HG03457 (cell line): ENCODE results near the gene NFYB.
"Not testable (repeated sequence)": the region's sequence is repeated elsewhere in the genome, so short reads cannot be mapped to it uniquely, and the experiment has no call there.

ENCODE experiments used
- ATAC-seq: cut with Tn5 transposase; IDR thresholded peaks from one replicate; pipeline ENCODE4 v1.9.1; 2021; ENCODE audit warnings: moderate number of reproducible peaks; ENCODE audit not compliant: unreplicated experiment

The NFYB gene

GRCh38 chr12:104137902-104138796 lies at the start of gene NFYB:
Gene NFYB, minus strand, starts transcription at chr12:104138210. Its CDS starts 2,757 bp downstream, at chr12:104135453.
- ATAC-seq = peak; percentile 80

DNA sequence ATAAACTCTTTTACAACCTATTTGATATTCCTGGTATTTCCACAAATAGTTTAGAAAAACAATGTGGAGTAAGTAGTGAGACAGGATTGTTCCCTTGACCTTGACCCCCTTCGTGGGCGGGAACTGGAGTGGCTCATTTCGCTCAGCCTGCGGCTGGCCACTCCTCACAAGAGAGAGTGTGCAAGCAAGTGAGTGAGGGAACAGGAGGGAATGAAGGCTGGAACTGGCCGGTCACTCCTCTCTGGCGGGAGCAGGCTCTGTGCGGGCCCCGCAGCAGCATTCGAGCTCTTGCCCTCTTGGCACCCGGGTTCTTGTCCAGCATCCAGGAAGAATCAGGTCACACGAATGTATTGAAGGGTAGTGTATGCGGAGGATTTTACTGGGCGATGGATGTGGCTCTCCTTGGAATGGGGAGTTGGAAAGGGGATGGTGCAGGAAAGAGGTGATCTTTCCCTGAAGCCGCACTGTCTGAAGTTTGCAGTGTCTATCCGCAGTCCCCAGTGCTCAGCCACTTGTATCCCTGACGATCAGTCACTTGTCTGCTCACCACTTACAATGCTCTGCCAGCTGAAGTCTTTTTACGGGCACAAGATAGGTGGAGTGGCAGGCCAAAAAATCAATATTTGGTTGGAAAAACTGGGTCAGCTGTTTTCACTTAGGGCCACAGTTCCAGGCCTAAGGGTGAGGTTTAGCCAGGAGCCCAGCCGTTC lies 49.6 kb upstream of the NFYB start:
- ATAC-seq = no peak

DNA sequence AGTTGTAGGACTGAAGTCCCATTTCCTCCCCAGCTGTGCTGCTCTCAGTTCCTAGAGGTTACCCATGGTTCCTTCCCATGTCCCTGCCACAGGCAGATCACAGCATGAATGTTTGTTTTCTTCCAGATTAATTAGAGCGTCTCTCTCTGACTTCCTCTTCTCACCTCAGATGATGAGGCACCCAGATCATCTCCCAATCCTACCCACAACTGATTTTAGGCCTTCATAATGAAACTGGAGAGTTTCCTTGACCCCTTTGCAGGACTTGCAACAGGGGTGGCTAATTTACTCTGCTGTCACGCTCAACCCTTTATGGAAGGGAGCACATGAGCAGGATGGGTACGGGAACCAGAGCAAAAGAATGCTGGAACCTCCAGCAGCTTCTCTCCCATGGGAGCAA lies 45.4 kb upstream of the NFYB start:
- no peak for ATAC-seq

DNA sequence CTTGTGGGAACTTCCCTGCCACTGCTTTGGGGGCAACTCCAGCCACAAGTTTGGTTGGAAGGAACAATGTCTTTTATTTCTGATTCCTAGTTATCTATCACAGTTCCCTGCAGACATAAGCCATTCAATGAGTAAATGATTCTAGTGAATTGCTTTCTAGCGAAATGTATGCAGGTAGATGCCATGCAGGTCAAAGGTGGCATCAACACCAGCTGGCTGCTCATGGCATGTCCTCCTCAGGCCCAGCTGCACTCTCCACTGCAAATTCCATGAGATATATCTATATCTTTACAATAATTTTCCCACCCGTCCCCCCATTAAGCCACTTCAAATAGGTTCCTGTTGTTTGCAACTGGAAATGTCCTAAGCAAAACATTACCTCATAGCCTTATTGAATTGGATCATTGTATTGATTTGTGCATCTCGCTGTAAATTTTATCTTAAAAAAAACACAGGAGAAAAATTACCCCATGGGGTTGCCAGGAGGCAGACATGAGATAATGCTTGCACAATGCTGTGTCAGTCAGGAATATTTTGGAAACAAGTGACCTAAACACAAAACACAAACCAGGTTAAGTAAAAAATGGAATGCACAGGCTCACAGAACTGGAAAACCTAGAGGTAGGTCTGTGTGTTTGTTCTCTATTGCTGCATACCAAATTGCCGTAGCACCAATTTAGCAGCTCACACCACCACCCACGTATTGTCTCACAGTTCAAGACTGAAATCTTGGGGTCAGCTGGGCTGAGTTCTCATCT lies 44.8 kb upstream of the NFYB start:
- ATAC-seq = no peak

DNA sequence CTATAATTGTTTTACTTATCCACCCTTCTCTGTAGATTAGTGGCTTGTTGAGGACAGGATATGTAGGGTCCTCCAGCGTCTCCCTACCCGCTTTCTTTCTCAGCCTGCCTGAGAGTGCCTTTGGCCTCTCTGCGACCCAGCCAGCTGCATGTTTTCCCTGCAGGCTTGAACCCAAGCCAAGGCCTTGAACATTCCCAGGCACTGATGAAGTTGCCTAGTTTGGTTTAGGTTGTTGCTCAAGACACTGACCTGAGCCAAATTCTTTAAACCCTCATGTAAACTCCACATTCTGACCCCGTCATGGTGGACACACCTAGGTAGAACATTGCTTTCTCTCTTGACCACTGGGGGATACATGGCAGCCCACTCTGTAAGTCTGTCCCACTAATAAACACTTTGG lies 44.1 kb upstream of the NFYB start:
- no peak for ATAC-seq

DNA sequence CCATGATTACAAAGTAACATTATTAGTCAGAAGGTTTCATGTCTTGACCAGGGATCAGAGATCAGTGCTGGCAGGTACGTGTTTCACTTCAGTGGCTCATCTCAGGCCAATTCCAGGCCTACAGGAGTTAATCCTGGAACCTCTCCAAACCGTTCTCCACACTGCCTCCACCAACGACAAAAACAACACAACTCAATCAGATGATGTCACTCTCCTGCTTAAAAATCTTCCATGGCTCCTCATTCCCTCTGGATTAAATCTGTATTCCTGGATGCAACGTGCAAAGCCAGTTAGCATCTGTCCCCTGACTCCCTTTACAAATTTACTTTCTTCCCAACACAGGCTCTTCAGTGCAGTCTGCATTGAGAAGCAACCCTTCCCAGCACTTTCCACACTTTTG lies 43.3 kb upstream of the NFYB start:
- ATAC-seq = no peak

GRCh38 chr12:104180374-104180773 lies 42.4 kb upstream of the NFYB start:
- no peak for ATAC-seq

DNA sequence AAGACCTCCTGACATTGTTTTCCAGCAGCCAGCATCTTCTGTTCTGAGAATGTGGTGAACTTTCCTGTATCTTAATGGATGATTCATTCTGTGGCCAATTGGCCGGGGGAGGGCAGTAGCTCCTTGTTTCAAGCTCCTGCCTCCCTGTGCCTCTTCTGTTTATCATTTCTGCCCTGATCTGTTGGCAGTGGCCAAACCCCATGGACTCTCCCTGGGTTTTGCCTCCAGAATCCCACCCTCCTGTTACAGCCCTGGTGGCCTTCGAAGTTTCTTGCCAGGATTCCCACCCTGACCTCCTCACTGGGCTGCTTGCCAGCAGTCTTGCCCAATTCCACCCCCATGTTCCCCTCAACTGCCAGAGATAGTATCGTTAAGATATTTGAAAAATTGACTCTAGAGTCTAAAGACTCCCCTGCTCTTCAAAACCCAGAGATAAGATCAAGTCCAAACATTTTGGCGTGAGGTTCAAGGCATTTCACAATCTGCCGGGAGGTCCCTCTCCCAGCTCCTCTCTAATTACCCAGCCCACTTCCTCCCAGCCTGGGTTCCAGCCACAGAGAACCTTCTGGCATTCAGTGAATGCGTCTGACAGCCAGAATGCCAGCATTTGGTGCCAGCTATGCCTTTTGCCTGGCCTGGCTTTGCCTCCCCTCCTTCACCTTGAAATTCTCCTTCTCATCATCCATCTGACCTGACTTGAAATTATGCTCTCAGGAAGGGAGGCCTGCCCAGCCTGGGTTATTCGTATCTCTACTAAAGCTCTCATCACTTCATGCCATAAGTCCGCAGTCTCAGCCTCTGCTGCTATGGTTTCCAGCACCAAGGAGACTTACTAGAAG lies 39.9 kb upstream of the NFYB start:
- ATAC-seq = no peak

DNA sequence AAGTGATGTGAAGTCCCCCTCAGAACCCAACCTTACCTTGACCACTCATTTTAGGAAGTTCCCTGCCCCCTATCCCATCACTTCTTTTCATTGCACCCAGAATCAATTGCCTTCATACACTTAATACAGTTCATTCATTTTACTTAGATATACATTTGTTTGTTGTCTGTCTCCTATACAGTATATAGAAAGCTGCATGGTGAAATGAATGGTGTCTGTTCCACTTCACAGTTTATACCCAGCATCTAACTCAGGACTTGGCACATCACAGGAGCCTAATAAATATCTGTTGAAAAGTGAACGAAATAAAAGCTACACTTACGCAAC lies 39.3 kb upstream of the NFYB start:
- ATAC-seq = no peak

DNA sequence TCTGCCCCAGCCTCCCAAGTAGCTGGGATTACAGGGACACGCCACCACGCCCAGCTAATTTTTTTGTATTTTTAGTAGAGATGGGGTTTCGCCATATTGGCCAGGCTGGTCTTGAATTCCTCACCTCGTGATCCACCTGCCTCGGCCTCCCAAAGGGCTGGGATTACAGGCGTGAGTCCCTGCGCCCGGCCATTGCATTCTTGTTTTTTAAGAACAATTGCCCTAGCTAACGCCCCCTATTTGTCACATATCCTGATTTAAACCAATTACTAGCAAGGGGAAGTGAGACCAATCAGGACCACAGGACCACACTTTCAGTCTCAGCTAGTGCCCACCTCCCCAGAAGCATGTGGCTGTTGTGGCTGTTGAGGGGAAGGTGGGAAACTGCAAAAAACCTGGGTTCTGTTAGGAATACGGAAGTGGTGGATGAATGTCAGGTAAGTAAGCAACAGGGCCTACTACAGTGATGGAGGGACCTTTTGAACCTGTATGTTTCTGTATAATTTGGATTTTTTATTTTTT lies 37.8 kb upstream of the NFYB start:
- ATAC-seq = no peak

- ATAC-seq = not testable (repeated sequence)
Measured at GRCh38 chr12:104173804-104174203, 35.8 kb upstream of the NFYB start.

- ATAC-seq = no peak
Measured at GRCh38 chr12:104172570-104172947, 34.5 kb upstream of the NFYB start.

- no peak for ATAC-seq
Measured at GRCh38 chr12:104171785-104172569, 34.0 kb upstream of the NFYB start.

DNA sequence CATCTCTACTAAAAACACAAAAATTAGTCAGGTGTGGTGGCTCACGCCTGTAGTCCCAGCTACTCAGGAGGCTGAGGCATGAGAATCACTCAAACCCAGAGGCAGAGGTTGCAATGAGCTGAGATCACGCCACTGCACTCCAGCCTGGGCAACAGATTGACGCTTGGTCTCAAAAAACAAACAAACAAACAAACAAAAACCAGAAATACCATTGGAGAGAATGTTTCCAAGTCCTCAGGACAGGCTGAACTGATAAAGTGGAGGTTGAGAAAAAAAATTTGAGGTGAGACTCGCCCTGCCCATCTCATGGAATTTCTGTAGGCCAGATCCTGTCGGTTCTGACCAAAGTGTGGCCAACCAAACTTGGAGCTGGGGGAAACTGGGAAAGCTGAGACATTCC lies 30.6 kb upstream of the NFYB start:
- ATAC-seq = no peak

DNA sequence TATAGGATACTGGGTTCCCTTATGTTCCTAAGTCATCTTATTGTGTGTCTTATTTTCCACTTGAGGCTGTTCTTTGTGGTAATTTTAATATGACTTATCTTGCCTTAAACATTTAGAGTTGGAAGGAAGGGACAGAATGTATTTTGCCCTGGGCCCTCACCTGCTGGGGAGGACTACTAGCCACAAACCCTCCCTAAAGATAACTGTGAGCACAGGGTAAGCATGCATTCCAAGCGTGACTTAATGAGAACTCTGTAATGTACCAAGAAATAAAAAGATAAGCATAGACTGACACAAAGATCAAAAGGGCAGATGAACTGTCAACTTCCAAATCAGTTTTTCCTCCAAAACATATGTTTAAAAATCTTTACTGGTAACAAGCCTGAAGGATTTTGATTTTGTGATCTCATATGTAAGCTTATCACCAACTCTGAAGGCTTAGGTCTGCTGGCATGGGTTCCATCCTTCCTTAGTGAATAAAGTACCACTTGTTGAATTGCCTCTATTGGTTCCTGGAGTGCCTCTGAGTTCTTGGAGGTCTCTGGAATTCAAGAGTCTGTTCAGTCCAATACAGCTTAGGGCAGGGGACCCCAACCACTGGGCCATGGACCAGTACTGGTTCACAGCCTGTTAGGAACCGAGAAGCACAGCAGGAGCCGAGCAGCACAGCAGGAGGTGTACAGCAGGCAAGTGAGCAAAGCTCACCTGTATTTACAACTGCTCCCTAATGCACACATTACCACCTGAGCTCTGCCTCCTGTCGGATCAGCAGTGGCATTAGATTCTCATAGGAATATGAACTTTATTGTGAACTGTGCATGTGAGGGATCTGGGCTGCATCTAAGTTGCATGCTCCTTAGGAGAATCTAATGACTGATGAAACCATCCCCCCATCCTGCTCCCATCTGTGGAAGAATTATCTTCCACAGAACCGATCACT lies 29.8 kb upstream of the NFYB start:
- ATAC-seq = no peak

DNA sequence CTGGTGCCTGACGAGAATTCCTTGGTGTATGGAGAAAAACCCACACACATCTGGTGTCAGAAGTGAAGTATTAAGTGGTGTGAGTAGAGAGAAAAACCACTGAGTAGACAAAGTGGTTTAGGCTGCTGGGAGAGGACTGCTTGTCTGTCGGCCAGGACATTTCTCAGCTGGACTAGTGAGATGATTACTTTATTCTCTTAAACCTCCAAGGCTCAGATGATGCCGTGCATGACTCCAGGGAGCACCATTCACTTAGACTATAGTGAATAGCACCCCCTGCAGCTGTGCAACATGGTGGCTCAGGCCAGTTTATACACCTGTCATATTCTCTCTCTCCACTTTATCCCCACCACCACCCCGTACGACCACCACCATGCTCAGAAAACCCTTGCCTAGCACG lies 28.5 kb upstream of the NFYB start:
- no peak for ATAC-seq

DNA sequence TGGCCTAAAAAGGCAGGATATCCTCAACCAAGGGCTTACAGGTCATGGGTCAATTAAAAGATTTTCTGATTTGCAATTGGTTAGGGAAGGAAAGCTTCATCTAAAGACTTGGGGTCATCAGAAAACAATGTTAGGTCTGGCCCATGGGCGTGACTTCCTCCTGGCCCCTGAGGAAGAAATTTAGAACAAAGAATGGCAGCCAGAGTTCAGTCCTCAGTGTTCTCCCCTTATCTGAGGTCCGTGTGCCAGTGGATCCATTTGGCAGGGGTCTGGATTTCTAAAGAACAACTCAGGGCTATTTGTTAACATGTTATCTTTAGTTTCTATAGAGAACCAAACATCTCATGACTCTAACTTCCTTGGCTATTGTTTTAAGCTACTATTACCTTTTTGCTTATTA lies 27.8 kb upstream of the NFYB start:
- no peak for ATAC-seq

DNA sequence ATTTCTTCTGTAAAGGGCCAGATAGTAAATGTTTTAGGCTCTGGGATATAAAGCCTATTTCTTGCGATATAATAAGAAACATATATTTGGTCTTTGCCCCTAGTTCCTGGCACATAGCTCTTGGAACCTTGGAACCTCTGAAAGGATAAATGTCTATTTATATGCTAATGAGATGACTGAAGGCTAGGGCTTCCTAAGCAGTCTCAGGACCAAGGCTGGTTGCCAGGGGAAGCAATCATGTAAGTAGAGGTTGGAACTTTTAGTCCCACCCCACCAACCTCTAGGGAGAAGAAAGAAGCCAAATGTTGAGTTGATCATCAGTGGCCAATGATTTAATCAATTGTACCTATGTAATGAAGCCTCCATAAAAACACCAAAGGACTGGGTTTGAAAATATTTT lies 26.6 kb upstream of the NFYB start:
- ATAC-seq = no peak

- ATAC-seq = no peak
Measured at GRCh38 chr12:104163631-104164030, 25.6 kb upstream of the NFYB start.
